PFSK-1 (cell line): ENCODE data around the gene FRMD8.

Source experiments
- REST ChIP-seq, 2 experiments: IDR thresholded peaks; 2 replicates each; pipeline versions ENCODE4 v1.6.1 to v1.8.0; 2011 to 2012; ENCODE audit warnings: low read depth in 2 of 2, low read length in 2 of 2, control low read depth in 1 of 2, inconsistent platforms in 1 of 2, mild to moderate bottlenecking in 1 of 2, moderate library complexity in 1 of 2; ENCODE audit not compliant: insufficient read depth in 1 of 2
- SIN3A ChIP-seq: IDR thresholded peaks from 2 replicates; pipeline ENCODE4 v1.6.1; 2012; ENCODE audit warnings: mild to moderate bottlenecking, low read length, moderate library complexity, borderline replicate concordance; ENCODE audit not compliant: insufficient read depth

GRCh38 chr11:65379698-65380459 lies 6.6 kb upstream of the FRMD8 start:
- no peak for TF ChIP-seq SIN3A
- no peak for TF ChIP-seq REST (IDR thresholded peaks at IDR 0.05; ENCODE audit: insufficient read depth in 1 of 2, low read depth in 2 of 2, low read length in 2 of 2)
